Measurements from ENCODE around the gene STRIP1.

- no peak for TF ChIP-seq FOXM1 (IDR thresholded peaks at IDR 0.05; ENCODE audit: low read depth, low read length)
- no peak for TF ChIP-seq ETV6 (conservative IDR thresholded peaks at IDR 0.05 in 1 of 2, IDR thresholded peaks at IDR 0.05 in 1 of 2; ENCODE audit: borderline replicate concordance in 1 of 2, low read depth in 1 of 2)
- no peak for TF ChIP-seq MAX (IDR thresholded peaks at IDR 0.05; ENCODE audit: low read depth, low read length)
- TF ChIP-seq USF2 (IDR thresholded peaks at IDR 0.05; ENCODE audit: borderline replicate concordance, low read depth, low read length), result no peak
- no peak for TF ChIP-seq CTCF (IDR thresholded peaks at IDR 0.05 in 2 of 3, conservative IDR thresholded peaks at IDR 0.05 in 1 of 3; ENCODE audit: control insufficient read depth in 2 of 3, extremely low read depth in 1 of 3, insufficient read depth in 1 of 3, low read depth in 3 of 3, low read length in 3 of 3)
- no peak for TF ChIP-seq MYC (IDR thresholded peaks at IDR 0.05; ENCODE audit: insufficient read depth, insufficient read length, insufficient replicate concordance, low read length, severe bottlenecking)
- TF ChIP-seq MEF2A (IDR thresholded peaks at IDR 0.05; ENCODE audit: insufficient read depth, low read depth, low read length), result no peak
- no peak for TF ChIP-seq MTA2 (IDR thresholded peaks at IDR 0.05; ENCODE audit: low read depth)
- no peak for TF ChIP-seq BCLAF1 (IDR thresholded peaks at IDR 0.05)
Measured at GRCh38 chr1:110017792-110018191, 16.6 kb upstream of the STRIP1 start.
